Stimulated activated CD8-positive, alpha-beta memory T cell treated with anti-CD3 and anti-CD28 coated beads, Interleukin-12 subunit alpha, Interleukin-12 subunit beta, amount 100 ng/mL, for 1 hour (primary cell): ENCODE data around the gene SLC6A5.

Source experiments
- DNase-seq: peaks from one replicate; pipeline ENCODE4 v3.0.0-alpha.2; 2020; ENCODE audit warnings: low read depth

The SLC6A5 gene

DNA sequence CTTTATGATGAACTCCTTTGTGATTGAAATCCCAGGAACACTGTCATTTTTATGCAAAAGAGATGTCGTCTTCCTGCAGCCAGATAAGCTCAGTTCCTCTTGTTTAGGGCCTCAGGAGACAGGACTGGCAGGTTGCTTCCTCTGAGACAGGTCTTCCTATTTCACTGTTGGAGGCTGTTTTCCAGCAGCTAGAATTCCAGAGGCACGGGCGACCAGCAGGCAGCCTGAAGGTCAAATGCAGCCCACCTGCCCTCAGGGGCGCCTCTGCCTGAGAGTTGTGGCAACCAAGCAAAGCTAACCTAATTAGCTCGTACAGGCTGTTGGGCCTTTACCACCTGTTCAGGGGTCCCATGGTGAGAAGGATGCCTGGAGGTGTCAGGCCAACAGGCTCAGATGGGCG is 22.3 kb downstream of the SLC6A5 start:
- no peak for DNase-seq

DNA sequence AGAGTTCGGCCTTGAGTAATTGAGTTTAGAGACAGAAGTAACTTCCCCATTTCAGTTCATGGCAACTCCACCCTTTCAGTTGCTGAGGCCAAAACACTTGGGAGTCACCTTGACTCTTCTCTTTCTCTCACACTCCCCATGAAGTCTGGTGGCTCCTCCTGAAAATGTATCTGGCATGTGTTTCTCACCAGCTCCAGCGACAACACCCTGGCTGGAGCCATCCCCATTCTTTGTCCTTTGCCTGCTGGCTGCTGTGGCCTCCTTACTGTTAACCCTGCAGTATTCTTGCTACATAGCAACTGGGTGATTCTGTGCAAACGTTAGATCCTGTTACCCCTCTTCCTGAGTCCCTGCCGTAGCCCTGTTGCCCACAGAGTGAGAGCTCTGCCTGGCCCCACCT is 23.8 kb downstream of the SLC6A5 start:
- DNase-seq = no peak

DNA sequence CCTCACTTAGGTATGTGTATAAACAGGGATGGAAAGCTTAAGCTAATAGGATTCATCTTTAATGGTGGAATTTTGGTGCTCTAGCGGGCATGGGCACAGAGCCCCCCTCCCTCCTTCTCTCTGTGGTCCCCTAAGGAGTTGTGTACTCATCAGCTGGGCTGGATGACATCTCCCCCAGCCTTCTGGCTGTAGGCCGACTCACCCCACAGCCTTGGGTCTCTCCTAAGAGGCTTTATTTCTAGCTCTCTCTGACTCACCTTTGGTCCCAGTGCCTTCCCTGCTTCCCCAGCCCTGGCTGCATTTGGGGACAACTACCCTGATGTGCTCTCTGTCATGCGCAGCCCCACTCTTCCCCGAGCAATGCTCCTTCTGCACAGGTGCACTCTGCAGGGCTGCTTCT is 26.9 kb downstream of the SLC6A5 start:
- no peak for DNase-seq

DNA sequence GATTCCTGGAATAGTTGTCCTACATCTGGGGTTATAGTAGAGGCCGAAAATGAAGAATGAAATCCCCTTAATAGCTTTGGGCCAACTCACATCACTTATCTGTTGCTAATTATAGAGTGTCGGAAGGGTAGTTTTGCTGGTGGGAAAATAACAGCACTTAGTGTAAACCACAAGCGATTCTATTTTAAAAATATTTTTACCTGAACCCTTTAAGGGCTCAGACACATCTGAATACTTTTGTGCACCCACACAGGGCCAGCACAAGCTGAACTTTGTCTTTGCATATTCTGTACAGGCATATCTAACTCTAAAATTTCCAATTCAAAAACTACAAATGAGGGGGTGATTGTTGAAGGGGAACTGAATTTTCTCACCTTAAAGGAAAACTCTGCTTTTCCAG is 27.6 kb downstream of the SLC6A5 start:
- no peak for DNase-seq

DNA sequence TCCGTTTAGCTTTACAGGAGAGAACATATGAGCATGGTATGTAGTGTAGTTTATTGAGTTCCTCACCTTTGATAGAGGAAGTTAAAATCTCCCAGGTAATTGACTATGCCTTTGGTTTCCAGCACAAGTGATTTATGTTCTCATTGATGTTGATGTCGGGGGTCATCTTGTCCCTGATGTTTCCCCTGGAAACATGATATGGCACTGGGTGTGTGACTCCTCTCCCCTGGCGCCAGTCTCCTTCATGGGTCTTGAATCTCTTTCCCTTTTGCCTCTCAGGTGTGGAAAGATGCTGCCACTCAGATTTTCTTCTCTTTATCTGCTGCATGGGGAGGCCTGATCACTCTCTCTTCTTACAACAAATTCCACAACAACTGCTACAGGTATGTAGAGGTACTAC is 28.3 kb downstream of the SLC6A5 start:
- DNase-seq = no peak

DNA sequence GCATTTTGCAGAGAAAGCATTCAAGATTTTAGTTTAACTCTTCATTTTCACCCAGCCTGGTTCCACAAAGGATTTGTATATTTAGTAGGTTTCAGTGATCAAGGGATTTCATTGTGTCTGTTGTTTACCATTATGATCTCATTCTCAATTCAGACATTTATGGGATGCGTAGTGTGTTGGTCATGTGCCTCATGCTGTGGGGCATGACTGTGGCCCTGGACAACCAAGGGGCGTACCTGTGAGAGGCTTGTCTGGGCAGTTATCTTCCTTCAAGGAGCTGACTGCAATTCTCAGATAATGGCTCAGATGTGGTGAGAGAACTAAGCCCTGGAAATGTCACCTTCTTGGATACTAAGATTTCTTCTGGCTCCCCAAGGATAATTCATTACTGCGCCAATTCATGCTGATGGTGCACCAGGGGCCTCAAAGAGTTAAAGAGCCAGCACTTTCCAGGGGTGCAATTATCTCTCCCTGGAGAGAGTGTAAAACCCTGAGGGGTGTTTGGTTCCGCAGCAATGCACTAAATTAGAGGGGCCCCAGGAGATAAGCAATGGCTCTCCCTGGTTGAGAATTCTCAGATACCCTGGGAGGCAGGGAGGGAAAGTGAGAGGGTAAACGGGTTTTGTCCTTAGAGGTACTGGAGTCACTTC is 32.2 kb downstream of the SLC6A5 start:
- DNase-seq = no peak

DNA sequence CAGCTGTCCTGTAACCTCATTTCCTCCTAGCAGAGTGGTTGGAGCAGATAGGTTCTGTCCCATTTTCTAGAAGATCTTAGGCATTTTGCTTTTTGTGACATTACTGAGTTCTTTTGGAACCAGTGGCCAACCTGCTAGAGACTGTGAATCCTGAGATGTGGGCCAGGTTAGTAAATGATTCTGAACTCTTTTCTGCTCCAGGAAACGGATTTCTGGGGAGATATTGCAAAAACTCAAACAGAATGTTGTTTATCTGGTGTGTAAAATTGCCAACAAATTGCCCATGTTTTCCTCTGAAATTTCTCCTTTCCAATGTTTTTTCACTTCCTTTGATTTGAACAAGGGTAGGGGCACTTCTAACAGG is 32.7 kb downstream of the SLC6A5 start:
- no peak for DNase-seq

DNA sequence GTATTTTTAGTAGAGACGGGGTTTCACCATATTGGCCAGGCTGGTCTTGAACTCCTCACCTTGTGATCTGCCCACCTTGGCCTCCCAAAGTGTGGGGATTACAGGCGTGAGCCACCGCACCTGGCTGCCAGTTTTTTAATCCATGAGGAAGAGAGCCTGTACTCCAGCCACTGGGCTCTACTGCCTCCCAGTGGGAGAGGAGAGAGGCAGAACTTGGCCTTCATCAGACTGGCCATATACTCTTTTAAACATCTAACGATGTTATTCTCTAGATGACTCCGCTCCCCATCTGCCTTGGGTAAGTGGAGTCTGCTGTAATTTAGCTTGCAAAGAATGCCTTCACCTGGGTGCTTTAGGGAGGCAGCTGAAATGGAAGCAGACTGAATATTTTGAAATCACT is 34.6 kb downstream of the SLC6A5 start:
- no peak for DNase-seq

DNA sequence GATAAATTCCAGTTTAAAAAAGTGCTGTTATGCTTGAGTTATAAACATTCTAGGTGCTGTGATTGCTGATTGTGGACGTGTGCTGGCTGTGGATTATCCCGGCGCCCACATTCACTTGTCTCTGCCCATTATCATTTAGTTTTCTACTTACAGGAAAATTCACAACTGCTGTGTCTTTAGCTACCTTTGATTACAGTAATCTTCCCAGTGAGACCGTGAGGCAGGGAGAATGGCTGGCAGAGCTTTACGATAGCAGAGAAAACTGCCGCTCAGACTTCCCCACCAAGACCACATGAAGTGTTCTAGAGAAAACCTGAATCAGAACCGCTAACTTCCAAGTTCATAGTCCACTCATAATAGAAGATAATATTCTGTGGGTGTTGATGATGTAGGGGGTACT is 35.4 kb downstream of the SLC6A5 start:
- no peak for DNase-seq

DNA sequence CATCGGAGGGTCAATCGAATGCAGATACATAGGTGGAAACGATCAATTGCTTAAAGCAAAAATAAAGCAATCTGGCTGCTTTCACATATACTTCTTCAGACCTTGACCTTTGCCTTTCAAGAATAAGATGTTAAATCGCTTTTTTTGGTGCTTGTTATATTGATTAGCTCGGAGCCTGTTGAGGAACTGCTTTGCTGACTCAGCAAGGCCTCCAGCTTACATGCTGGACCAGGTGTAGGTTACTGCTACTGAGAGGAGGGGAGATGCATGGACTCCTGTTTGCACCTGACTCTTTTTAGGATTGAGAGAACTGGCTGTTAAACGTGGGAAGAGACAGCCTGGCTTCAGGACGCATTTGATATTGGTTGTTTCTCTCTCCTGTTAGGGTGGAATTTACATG is 38.7 kb downstream of the SLC6A5 start:
- no peak for DNase-seq

DNA sequence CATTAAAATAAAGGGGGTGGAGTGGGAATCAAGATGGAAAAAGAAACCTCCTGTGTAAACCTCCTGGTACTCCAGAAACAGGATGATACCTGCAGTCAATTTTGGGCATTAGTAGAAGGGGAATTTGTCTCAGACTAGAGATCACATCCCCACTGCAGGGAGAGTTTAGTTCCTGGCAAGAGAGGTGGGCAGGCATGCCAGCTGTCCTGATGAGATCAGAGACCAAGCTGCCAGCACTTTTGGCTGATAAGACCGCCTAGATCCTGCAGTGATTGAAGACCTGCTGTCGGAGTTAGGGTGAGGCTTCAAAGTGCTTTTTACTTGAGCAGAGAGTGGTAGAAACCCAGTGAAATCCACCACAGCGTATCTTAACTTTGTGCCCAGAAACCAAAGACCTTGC is 40.3 kb downstream of the SLC6A5 start:
- no peak for DNase-seq

DNA sequence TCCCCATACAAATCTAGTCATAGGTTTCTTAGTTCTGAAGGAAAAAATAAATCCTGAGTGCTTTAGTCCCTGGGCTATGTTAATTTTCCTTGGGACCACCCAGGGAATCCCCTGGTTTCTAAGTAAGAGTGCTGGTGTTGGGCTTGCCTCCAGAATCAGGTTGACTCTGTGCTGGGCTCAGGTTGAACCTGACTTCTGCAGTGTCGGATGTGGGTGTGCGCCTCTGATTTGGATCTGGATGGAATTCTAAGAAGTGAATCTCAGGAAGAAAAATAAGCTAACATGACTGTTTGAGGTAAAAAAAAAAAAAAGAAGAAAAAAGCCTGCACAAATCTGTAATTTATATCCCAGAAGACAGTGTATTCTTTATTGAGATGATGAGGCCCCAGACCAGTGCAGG is 41.0 kb downstream of the SLC6A5 start:
- no peak for DNase-seq

DNA sequence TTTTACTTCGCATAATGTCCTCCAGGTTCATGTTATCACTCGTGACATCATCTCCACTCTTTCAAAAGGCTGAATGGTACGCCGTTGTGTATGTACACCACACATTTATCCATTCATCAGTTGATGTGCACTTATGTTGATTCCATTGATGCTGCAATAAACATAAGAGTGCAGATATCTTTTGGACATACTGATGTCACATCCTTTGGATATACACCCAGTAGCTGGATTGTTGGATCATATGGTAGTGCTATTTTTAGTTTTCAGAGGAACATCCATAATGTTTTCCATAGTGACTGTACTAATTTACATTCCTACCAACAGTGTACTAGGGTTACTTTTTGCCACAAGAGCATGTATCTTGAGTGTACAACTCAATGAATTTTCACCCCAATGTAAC is 45.0 kb downstream of the SLC6A5 start:
- no peak for DNase-seq

DNA sequence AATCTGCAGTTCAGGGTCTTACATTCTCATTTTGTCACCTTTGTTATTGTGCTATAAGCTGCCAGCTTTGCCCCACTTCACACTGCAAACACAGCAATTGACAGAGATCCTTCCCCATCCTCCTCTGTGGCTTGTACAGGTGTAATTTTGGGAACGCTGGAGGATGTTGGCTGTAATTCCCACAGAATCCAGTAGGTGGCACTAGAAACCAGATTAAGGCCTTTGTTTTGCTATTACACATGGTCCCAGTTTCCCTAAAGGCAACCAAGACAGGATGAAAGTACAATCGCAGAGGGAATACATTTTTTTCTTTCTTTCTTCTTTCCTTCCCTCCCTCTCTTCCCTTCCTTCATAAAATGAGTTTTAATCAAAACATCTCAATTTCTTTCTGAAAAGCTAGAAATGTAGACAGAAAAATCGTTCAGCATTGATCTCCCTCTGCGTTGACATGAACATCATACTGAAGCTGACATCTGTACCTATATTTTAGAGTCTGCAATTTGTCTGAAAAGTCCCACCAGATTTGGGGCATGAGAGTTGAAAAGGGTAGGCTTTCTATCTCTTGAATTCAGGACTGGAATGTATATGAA is 48.7 kb downstream of the SLC6A5 start:
- DNase-seq = peak; percentile 3

DNA sequence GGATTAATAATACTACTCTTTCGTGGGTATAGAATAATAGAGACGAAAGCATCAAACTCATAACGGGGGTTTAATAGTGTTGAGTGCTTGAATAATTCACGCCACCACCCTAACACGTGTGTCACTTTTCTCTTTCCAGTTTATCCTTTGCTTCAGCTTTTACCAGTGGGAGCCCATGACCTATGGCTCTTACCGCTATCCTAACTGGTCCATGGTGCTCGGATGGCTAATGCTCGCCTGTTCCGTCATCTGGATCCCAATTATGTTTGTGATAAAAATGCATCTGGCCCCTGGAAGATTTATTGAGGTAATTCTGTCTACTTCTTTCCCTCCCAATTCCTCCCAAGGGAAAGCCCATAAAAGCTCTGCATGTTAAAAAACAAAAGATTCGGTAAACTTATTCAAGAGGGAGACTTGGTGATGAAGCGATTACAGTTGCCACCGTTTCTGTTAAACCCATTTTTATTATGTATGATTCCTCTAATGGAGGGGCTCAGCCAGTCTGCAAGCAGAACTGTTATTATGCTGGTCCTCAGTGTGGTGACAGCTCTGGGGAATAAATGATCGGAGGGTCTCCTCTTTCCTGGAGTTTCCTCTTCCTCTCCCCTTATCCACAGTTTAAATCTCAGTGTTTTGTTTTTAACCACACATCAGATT is 52.9 kb downstream of the SLC6A5 start:
- DNase-seq = no peak

DNA sequence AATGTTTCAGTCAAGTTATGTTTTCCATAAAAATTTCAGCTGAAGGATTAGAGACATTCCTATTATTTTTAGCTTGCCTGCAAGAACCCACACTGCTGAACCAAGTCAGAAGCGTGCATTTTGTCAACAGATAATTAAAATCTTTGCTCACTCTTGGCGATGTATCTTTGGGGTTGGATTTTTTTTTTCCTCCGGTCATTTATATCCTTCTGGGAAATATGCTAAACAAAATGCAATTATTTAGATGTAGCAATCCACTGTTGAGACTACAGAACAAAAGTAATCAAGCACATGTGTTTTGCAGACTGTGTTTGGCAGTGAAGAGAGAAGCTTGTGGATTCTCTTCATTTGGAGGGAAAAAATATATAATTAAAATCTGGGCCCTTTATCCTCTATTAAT is 54.6 kb downstream of the SLC6A5 start:
- no peak for DNase-seq

DNA sequence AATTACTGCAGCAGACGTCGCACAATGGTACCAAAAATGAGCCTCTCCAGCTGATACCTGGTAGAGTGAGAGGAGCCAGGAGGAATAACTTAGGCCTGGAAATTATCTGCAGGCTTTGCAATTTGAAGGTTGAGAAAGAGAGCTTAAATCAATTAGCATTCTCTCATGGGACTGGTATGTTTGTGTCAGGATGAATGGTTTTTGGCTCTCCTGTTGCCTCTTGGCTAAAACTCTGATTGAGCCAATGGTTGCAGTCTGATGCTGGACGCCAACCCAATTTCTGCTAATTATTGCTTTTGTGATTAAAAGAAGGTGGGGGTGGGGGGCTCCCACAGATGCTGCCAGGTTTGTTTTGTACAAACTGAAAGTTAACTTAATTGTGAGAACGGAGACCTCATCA is 57.5 kb downstream of the SLC6A5 start:
- DNase-seq = no peak

DNA sequence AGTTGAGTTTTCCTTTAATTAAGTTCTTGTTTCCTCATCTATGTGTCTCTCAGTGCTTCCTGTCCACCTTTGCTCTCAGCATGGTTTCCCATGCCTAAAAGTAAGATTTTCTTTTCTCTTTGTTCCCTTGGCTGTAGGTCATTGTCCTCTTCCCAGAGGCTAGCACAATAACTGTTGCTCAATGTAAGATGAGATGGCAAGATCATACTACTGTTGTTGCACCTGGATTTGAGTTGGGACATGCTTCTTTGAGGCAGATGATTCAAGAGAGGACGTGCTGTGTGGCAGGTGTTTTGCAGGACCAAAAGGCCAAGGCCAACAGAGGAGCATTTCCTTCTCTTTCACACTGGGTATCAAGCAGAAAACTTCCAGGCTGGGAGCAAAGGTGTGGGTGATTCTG is 58.7 kb downstream of the SLC6A5 start:
- no peak for DNase-seq

DNA sequence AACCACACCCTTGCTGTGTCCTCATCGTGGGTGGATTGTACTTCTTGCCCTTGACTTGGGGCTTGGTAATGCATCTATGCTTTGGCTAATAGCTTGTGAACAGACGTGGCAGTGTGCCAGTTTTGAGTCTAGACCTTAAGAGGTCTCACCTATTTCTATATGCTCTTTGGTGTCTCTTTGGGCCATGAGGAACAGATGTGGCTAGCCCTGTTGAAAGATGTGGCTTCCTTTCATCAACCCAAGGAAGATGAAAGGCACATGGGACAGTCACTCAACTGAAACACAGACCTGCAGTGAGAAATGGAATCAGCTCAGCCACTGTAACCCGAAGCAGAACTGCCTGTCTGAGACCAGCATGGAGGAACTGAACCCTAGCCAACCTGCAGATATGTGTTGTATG is 62.0 kb downstream of the SLC6A5 start:
- no peak for DNase-seq

DNA sequence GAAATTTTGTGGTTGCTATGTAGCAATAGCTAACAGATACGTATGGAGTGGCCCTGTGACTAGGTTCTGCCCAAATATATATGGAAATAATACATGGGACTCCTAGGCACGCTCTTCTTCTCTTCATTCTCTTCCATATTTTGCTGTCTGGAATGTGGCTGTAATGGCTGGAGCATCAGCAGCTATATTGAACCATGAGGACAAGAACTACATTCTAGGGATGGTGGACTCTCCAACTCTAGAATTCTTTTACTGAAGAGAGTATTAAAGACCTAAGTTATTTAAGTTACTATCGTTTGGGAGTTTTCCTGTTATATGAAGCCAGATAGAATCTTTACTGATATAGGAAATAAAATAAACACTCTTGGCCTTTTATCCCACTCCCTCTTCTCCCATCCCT is 62.4 kb downstream of the SLC6A5 start:
- DNase-seq = no peak

DNA sequence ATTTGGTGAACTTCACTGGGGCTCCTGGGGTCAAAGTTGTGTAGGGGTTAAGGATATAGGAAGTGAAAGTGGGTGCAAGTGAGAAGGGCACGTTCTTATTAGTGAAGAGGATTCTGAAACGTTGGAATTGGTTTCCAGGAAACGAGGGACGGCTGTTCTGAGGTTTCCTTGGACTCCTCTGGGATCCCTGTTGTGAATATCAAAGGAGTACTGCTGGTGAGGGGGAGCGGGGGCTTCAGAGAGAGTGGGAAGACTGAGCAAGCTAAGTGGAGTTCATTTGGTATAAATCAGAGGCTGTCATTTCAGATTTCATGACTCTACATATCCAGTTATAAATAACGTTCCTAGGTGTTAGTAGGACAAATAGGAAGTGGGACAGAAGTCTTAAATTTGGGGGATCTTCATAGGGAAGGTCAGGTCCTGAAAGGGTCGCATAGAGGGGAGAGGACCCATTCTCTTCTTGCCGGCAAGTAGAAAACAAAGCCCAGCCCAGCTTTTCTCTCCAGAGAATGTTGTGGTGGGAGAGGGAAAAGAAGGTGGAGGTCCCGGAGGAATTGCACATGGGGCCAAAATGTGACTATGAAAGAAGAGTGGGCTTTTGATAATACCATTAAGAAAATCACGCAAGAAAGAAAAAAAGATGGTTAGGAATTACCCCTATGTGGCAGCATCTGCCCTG is 68.9 kb downstream of the SLC6A5 start:
- no peak for DNase-seq

DNA sequence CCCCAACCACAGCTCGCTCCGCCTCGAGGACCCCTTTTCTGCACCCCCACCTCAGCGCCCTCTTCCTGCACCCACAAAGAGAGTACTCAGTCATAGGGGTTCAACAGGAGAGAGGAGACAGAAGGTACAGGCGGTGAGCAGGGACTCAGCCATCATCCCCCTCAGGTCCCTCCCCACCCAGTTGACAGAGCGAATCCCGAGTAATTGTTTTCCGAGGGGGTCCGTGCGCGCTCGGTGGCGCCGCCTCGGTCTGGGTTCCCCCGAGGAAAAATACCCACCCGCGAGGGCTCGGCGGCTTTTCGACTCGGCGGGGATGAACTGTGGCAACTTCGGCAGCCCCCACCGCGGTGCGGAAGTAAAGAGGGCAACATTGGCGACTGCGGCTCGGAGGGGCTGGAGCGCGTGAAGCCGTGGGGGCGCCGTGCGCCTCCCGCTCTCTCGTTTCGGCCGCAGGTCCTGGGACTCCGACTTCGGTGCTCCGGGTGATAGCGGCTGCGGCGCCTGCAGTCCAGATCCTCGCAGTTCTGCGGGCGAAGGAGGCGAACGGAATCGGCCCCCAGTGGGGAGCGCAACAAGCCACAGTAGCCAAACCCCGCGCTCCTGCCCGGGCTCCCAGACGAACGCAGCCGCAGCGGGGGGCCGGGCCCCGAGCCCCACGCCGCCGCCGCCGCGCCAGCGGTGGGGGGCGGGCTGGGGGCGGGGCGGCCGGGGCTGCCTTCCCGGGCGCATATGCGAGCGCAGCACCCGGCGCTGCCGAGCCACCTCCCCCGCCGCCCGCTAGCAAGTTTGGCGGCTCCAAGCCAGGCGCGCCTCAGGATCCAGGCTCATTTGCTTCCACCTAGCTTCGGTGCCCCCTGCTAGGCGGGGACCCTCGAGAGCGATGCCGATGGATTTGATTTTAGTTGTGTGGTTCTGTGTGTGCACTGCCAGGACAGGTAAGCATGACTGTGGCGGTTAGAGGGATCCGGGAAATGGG is 69.7 kb downstream of the SLC6A5 start, which contains the start of gene NELL1:
TSS of gene NELL1 (plus strand) at position 743 of the 976 bp plus-strand sequence.
- no peak for DNase-seq
